Astrocyte (in vitro differentiated cells and primary cell): Measurements from ENCODE around the gene UNC5A. TPM values are rescaled to one million over a fixed set of nuclear protein-coding genes. Genes with fewer than 3 reads are reported as not detected.

Experiments used
- DNase-seq: peaks from one replicate; pipeline ENCODE4 v3.0.0-alpha.2; 2010; ENCODE audit warnings: low read depth
- FAIRE-seq: peaks from 2 replicates; lab custom pipeline; 2011; peaks lifted over from hg19 to GRCh38; lab: Jason Lieb, UNC
- H2AFZ ChIP-seq: 2 replicates; pipeline ENCODE4 v1.6.0; 2012; ENCODE audit warnings: low read depth, low read length, inconsistent platforms
- H3K27ac ChIP-seq: 2 replicates; pipeline ENCODE4 v1.5.1; 2011; ENCODE audit warnings: low read depth, low read length, inconsistent platforms
- H3K27me3 ChIP-seq: 2 replicates; pipeline ENCODE4 v1.6.0; 2011; ENCODE audit warnings: low read length, inconsistent platforms; ENCODE audit not compliant: insufficient read depth
- H3K36me3 ChIP-seq: 2 replicates; pipeline ENCODE4 v1.5.1; 2011; ENCODE audit warnings: low read length, inconsistent platforms; ENCODE audit not compliant: insufficient read depth
- H3K4me1 ChIP-seq: 2 replicates; pipeline ENCODE4 v1.5.1; 2011; ENCODE audit warnings: low read length, inconsistent platforms; ENCODE audit not compliant: insufficient read depth
- H3K4me2 ChIP-seq: 2 replicates; pipeline ENCODE4 v1.6.0; 2012; ENCODE audit warnings: low read length, inconsistent platforms
- H3K4me3 ChIP-seq: 2 replicates; pipeline ENCODE4 v1.5.1; 2011; ENCODE audit warnings: low read depth, mild to moderate bottlenecking, low read length, inconsistent platforms; ENCODE audit not compliant: insufficient read depth
- H3K79me2 ChIP-seq: 2 replicates; pipeline ENCODE4 v1.6.0; 2012; ENCODE audit warnings: mild to moderate bottlenecking, low read length, inconsistent platforms; ENCODE audit not compliant: insufficient read depth
- H3K9ac ChIP-seq: 2 replicates; pipeline ENCODE4 v1.6.0; 2012; ENCODE audit warnings: mild to moderate bottlenecking, low read length, inconsistent platforms
- H3K9me3 ChIP-seq: 2 replicates; pipeline ENCODE4 v1.5.1; 2012; ENCODE audit warnings: low read depth, mild to moderate bottlenecking, low read length, inconsistent platforms; ENCODE audit not compliant: insufficient read depth
- H4K20me1 ChIP-seq: 2 replicates; pipeline ENCODE4 v1.6.0; 2012; ENCODE audit warnings: low read length, inconsistent platforms; ENCODE audit not compliant: insufficient read depth
- H3K27ac Mint-ChIP-seq: one replicate; pipeline ENCODE4 v1.8.0; 2021; ENCODE audit warnings: mild to moderate bottlenecking, mixed read lengths; ENCODE audit not compliant: unreplicated experiment
- H3K27me3 Mint-ChIP-seq: one replicate; pipeline ENCODE4 v1.8.0; 2021; ENCODE audit warnings: low read depth, mixed read lengths; ENCODE audit not compliant: unreplicated experiment
- H3K36me3 Mint-ChIP-seq: one replicate; pipeline ENCODE4 v1.8.0; 2021; ENCODE audit warnings: low read depth, mixed read lengths; ENCODE audit not compliant: unreplicated experiment
- H3K4me1 Mint-ChIP-seq: one replicate; pipeline ENCODE4 v1.8.0; 2021; ENCODE audit warnings: low read depth, mixed read lengths; ENCODE audit not compliant: unreplicated experiment
- H3K4me3 Mint-ChIP-seq: one replicate; pipeline ENCODE4 v1.8.0; 2021; ENCODE audit warnings: mild to moderate bottlenecking, moderate library complexity, mixed read lengths; ENCODE audit not compliant: unreplicated experiment
- H3K9me3 Mint-ChIP-seq: one replicate; pipeline ENCODE4 v1.8.0; 2021; ENCODE audit warnings: mild to moderate bottlenecking, mixed read lengths; ENCODE audit not compliant: unreplicated experiment
- EZH2 ChIP-seq: IDR thresholded peaks from 2 replicates; pipeline ENCODE4 v1.6.1; 2012; ENCODE audit warnings: mild to moderate bottlenecking, low read length, inconsistent platforms; ENCODE audit not compliant: insufficient read depth
- total RNA-seq: library from RNA; stranded (reverse); gene quantifications from 2 replicates; pipeline ENCODE4 v1.2.1, GENCODE V29; 2021
- TF ChIP-seq, protein P1 (sequence below): IDR thresholded peaks from 2 replicates; pipeline ENCODE4 v1.5.1; 2011; ENCODE audit warnings: low read depth, mild to moderate bottlenecking, inconsistent platforms, low read length, moderate library complexity; ENCODE audit not compliant: insufficient read depth

The UNC5A gene
- total RNA-seq, 1 donor from 2014 or later = 0.70 TPM

DNA sequence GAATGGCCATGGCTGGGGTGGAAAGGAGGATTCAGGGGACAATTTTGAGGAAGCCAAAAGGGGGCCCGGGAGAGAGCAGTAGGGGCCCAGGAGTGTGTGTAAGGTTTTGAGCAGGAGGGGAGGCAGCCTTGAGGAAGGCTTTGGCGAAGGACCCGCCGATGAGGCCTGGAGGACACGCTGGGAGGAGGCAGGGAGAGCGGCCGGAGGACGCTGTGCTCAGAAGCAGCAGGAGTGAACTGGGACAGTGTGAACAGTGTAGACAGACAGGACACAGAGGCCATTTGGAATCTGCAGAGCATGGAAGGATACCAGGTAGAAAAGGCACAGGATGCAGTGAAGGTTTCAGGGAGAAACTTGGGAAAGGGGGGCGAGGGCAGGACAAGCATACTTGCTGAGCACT is 14.9 kb downstream of the UNC5A start:
- TF ChIP-seq, protein P1, sequence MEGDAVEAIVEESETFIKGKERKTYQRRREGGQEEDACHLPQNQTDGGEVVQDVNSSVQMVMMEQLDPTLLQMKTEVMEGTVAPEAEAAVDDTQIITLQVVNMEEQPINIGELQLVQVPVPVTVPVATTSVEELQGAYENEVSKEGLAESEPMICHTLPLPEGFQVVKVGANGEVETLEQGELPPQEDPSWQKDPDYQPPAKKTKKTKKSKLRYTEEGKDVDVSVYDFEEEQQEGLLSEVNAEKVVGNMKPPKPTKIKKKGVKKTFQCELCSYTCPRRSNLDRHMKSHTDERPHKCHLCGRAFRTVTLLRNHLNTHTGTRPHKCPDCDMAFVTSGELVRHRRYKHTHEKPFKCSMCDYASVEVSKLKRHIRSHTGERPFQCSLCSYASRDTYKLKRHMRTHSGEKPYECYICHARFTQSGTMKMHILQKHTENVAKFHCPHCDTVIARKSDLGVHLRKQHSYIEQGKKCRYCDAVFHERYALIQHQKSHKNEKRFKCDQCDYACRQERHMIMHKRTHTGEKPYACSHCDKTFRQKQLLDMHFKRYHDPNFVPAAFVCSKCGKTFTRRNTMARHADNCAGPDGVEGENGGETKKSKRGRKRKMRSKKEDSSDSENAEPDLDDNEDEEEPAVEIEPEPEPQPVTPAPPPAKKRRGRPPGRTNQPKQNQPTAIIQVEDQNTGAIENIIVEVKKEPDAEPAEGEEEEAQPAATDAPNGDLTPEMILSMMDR = no peak
- TF ChIP-seq EZH2 = no peak
- Mint-ChIP-seq H3K9me3 (no peaks in the 10 kb centered on the region), H3K27me3 (peaks cover 46% of the 10 kb centered on the region), H3K4me3 (no peak overlapping the region), H3K4me1 (peaks cover 17% of the 10 kb centered on the region), H3K27ac (peak overlapping the region; percentile 72), H3K36me3 (peaks cover 5% of the 10 kb centered on the region)
- Histone ChIP-seq H3K4me1 (no peaks in the 10 kb centered on the region), H4K20me1 (no peaks in the 10 kb centered on the region), H3K79me2 (no peaks in the 10 kb centered on the region), H3K4me2 (no peak overlapping the region), H3K36me3 (no peaks in the 10 kb centered on the region), H3K9me3 (no peaks in the 10 kb centered on the region), H3K27me3 (peaks cover 5% of the 10 kb centered on the region), H3K27ac (no peak overlapping the region), H2AFZ (no peak overlapping the region), H3K4me3 (no peak overlapping the region), H3K9ac (no peak overlapping the region)
- FAIRE-seq (no peak), DNase-seq (no peak)

DNA sequence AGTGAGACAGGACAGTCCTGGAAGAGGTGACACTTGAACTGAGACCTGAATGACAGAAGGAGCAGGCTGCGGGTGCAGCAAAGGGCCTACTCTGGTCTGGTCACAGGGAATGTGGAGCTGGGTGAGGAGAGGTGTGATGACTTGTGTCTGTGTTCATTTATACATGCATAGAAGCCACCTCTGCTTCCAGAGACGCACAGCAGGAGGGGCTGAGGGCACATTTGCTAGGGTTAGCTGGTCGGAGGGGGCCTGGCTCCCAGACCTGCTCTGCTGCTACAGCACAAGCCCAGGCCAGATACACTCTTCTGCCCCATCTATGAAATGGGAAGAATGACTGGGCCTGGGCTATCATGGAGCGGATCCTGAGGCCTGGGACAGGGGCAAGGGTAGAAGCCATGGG is 15.6 kb downstream of the UNC5A start:
- no peak for DNase-seq
- Histone ChIP-seq H4K20me1 (no peaks in the 10 kb centered on the region), H3K4me3 (no peak overlapping the region), H2AFZ (no peak overlapping the region), H3K27ac (no peak overlapping the region), H3K4me1 (no peaks in the 10 kb centered on the region), H3K9me3 (no peaks in the 10 kb centered on the region), H3K4me2 (no peak overlapping the region), H3K9ac (no peak overlapping the region), H3K27me3 (peaks cover 2% of the 10 kb centered on the region), H3K79me2 (no peaks in the 10 kb centered on the region), H3K36me3 (no peaks in the 10 kb centered on the region)
- Mint-ChIP-seq H3K9me3 (no peaks in the 10 kb centered on the region), H3K4me3 (no peak overlapping the region), H3K27me3 (peaks cover 39% of the 10 kb centered on the region), H3K27ac (no peak overlapping the region), H3K4me1 (peaks cover 17% of the 10 kb centered on the region), H3K36me3 (peaks cover 2% of the 10 kb centered on the region)
- no peak for TF ChIP-seq EZH2
- TF ChIP-seq, protein P1 = no peak
- no peak for FAIRE-seq

DNA sequence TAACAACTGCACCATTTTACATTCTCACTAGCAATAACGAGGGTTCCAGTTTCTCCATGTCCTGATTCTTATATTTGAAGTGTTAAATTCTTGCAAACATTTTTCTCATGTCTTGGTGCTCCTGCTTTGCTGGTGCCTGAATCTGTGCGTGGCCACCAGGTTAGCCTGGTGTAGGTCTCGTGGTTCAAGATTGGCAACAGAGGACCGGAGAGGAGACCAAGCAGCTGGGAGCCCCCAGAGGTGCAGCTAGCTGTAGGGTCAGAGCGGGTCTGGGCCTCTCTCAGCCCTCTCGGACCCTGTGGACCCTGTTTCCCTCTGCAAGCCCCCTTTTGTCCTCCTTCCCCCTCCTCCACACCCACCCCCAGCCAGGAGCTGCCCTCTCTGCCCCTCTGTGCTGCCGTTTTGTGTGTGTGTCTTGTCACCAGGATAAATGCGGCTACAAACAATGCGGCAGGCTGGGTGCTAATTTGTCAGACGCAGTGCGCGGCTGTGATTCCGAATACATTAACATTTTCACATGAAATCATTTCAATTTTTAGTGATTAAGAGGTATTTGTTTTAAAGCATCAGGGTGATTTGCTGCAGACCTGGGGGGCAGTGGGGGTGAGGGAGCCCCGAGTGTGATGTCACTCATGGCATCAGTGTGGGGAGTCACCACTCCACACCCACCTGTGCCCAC is 17.5 kb downstream of the UNC5A start:
- no peaks in the 10 kb centered on the region for H3K36me3 Mint-ChIP-seq
- H3K27me3 Mint-ChIP-seq = peaks cover 45% of the 10 kb centered on the region
- DNase-seq (no peak), FAIRE-seq (no peak)
- H3K4me3 Mint-ChIP-seq = no peak overlapping the region
- no peak overlapping the region for H3K9ac ChIP-seq
- no peaks in the 10 kb centered on the region for H3K9me3 Mint-ChIP-seq
- no peak overlapping the region for H3K4me3 ChIP-seq
- no peak overlapping the region for H2AFZ ChIP-seq
- peaks cover 5% of the 10 kb centered on the region for H3K4me1 Mint-ChIP-seq
- no peaks in the 10 kb centered on the region for H4K20me1 ChIP-seq
- H3K36me3 ChIP-seq = no peaks in the 10 kb centered on the region
- no peak overlapping the region for H3K27ac Mint-ChIP-seq
- H3K4me2 ChIP-seq = no peak overlapping the region
- no peaks in the 10 kb centered on the region for H3K9me3 ChIP-seq
- H3K79me2 ChIP-seq = no peaks in the 10 kb centered on the region
- peaks cover under 1% of the 10 kb centered on the region for H3K27me3 ChIP-seq
- TF ChIP-seq, protein P1 = no peak
- TF ChIP-seq EZH2 = no peak
- no peaks in the 10 kb centered on the region for H3K4me1 ChIP-seq
- H3K27ac ChIP-seq = no peak overlapping the region
